T-cell (primary cell): ENCODE data around the gene CHTF18. TPM values are rescaled to one million over a fixed set of nuclear protein-coding genes. Genes with fewer than 3 reads are reported as not detected.

ENCODE experiments used
- ATAC-seq, 4 experiments: fragments of 200-7000 bp in 3 of 4; fragments of 150-1000 bp in 1 of 4; cut with Tn5 transposase; replicated peaks in 1 of 4; 1 replicate in 3 of 4; 2 replicates in 1 of 4; pipeline ENCODE4 v1.10.0; 2021; ENCODE audit warnings: moderate library complexity in 3 of 4, mild to moderate bottlenecking in 2 of 4, moderate number of reproducible peaks in 1 of 4
- CTCF ChIA-PET, 2 donors: fragments of 300-600 bp; sonication (Branson Sonifier 250); formaldehyde crosslinking; loops; one replicate each; lab custom pipeline; 2022; ENCODE audit warnings: antibody characterized with exemption in 2 of 2; lab: Charles Lee
- POLR2A ChIA-PET, 2 donors: fragments of 300-600 bp; sonication (Branson Sonifier 250); formaldehyde crosslinking; loops; one replicate each; lab custom pipeline; 2022; ENCODE audit warnings: antibody characterized with exemption in 2 of 2; lab: Charles Lee
- DNase-seq, 35 experiments: peaks; one replicate each; pipeline versions ENCODE4 v3.0.0 to v3.0.0-alpha.2; 2013 to 2023
- H3K27ac ChIP-seq: one replicate; pipeline ENCODE4 v1.5.1; 2013; ENCODE audit warnings: low read length
- H3K27me3 ChIP-seq, 2 experiments: replicated peaks in 1 of 2; 1 replicate in 1 of 2; 2 replicates in 1 of 2; pipeline versions ENCODE4 v1.6.1 to v1.7.0; 2013; ENCODE audit warnings: low read length in 1 of 2, mixed read lengths in 1 of 2; ENCODE audit not compliant: control insufficient read depth in 2 of 2, insufficient read depth in 2 of 2; ENCODE audit errors: extremely low read depth in 1 of 2
- H3K36me3 ChIP-seq, 2 donors: 1 replicate in 1 of 2; 2 replicates in 1 of 2; pipeline versions ENCODE4 v1.6.1 to v1.7.0; 2013; ENCODE audit warnings: low read length in 1 of 2; ENCODE audit not compliant: control insufficient read depth in 2 of 2, insufficient read depth in 1 of 2; ENCODE audit errors: extremely low read depth in 1 of 2
- H3K4me1 ChIP-seq, 2 experiments: 1 replicate in 1 of 2; 2 replicates in 1 of 2; pipeline versions ENCODE4 v1.6.1 to v1.7.0; 2013; ENCODE audit warnings: low read length in 2 of 2, mixed read lengths in 1 of 2; ENCODE audit not compliant: insufficient read depth in 2 of 2, control insufficient read depth in 1 of 2; ENCODE audit errors: extremely low read depth in 1 of 2
- H3K4me3 ChIP-seq, 2 donors: 1 replicate in 1 of 2; 2 replicates in 1 of 2; pipeline versions ENCODE4 v1.5.1 to v1.7.0; 2013; ENCODE audit warnings: mild to moderate bottlenecking in 2 of 2, low read length in 1 of 2, moderate library complexity in 1 of 2; ENCODE audit not compliant: control insufficient read depth in 1 of 2; ENCODE audit errors: extremely low read depth in 1 of 2
- H3K9me3 ChIP-seq: 2 replicates; pipeline ENCODE4 v1.7.0; 2013
- H3K27ac Mint-ChIP-seq, 2 donors: one replicate each; pipeline ENCODE4 v1.8.0; 2020 to 2021; ENCODE audit warnings: mild to moderate bottlenecking in 2 of 2, mixed read lengths in 2 of 2
- H3K27me3 Mint-ChIP-seq, 2 donors: one replicate each; pipeline ENCODE4 v1.8.0; 2021 to 2022; ENCODE audit warnings: mixed read lengths in 2 of 2
- H3K36me3 Mint-ChIP-seq: one replicate; pipeline ENCODE4 v1.8.0; 2021; ENCODE audit warnings: mixed read lengths
- H3K4me1 Mint-ChIP-seq, 3 donors: one replicate each; pipeline ENCODE4 v1.8.0; 2020 to 2022; ENCODE audit warnings: mixed read lengths in 3 of 3, mild to moderate bottlenecking in 1 of 3
- H3K4me3 Mint-ChIP-seq, 3 donors: one replicate each; pipeline ENCODE4 v1.8.0; 2020 to 2022; ENCODE audit warnings: mild to moderate bottlenecking in 3 of 3, mixed read lengths in 3 of 3, moderate library complexity in 3 of 3
- H3K9me3 Mint-ChIP-seq, 3 donors: one replicate each; pipeline ENCODE4 v1.8.0; 2020 to 2022; ENCODE audit warnings: mixed read lengths in 3 of 3
- WGBS: methylation state at CpG from one replicate; pipeline ENCODE4 v1.1.5; 2013; ENCODE audit warnings: missing lambda C conversion rate; ENCODE audit not compliant: insufficient coverage; 5-methylcytosine and 5-hydroxymethylcytosine counted together
- total RNA-seq, 35 experiments: library from RNA in 6 of 35; stranded (reverse) in 6 of 35; fragments of 120-200 nt in 1 of 35; gene quantifications; one replicate each; pipeline versions ENCODE4 v1.2.1 to v1.2.4 and lab custom pipeline; 2013 to 2026

The CHTF18 gene
- total RNA-seq, 5 donors from 2014 or later (not counting 1 experiment from before 2014, with no cell fraction given), result 29.6 to 73.2 (median 49.5) TPM

DNA sequence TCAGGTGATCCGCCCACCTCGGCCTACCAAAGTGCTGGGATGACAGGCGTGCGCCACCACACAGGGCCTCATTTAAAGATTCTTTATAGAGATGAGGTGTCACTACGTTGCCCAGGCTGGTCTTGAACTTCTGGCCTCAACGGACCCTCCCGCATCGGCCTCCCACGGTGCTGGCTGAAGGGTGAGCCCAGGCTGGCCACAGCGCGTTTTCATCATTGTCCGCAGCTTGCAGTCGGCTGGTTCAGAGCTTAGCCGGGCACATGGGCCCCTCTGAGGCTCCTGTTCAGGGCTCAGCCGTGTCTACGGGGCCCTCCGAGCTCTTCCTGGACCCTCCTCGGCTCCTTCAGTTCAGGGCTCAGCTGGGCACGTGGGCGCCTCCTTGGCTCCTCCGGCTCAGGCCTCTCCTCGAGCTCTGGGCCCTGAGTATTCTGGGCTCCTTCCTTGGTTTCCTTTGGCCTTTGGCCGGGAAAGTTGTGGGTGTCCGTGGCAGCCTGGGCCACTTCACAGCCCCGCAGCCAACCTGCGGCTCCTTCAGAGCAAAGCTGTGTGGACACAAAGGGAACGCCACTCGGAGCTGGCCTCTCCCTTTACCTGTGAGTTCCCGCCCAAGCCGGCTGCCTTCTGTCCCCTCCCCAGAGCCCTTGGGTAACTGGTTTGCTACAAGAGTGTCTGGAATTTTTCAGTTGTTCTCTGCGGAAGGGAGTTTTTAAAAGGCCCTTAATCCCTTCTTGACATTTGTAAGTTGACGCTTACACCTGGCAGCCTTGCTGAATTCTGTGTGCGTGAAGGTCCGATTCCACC is 29.1 kb upstream of the CHTF18 start:
- Histone ChIP-seq H3K9me3 (no peaks in the 10 kb centered on the region), H3K4me1 (peaks cover 0 to 4% of the 10 kb centered on the region in 2 experiments), H3K27me3 (peaks cover 0 to 35% of the 10 kb centered on the region in 2 experiments), H3K27ac (no peak overlapping the region), H3K4me3 (no peak overlapping the region), H3K36me3 (no peaks in the 10 kb centered on the region)
- Mint-ChIP-seq H3K4me1 (peaks cover 2 to 6% (median 3%) of the 10 kb centered on the region in 3 donors), H3K9me3 (peaks cover 0 to 3% (median 0%) of the 10 kb centered on the region in 3 donors), H3K4me3 (no peak overlapping the region), H3K27me3 (peaks cover 8 to 10% of the 10 kb centered on the region in 2 donors), H3K27ac (no peak overlapping the region), H3K36me3 (no peaks in the 10 kb centered on the region)
- WGBS, result 92% methylated on average over 28 of the region's 34 CpGs
- DNase-seq (no peak), ATAC-seq (no peak)
- POLR2A ChIA-PET, result no interaction called here
- CTCF ChIA-PET, result no interaction called here

GRCh38 chr16:760065-760464 is 28.4 kb upstream of the CHTF18 start:
- H3K27ac Mint-ChIP-seq, result no peak overlapping the region
- H3K9me3 Mint-ChIP-seq, result peaks cover 0 to 3% (median 0%) of the 10 kb centered on the region in 3 donors
- H3K4me3 Mint-ChIP-seq, result no peak overlapping the region
- Histone ChIP-seq H3K36me3 (no peaks in the 10 kb centered on the region), H3K9me3 (no peaks in the 10 kb centered on the region), H3K27me3 (peaks cover 0 to 37% of the 10 kb centered on the region in 2 experiments), H3K27ac (no peak overlapping the region), H3K4me1 (no peaks in the 10 kb centered on the region), H3K4me3 (no peak overlapping the region)
- ChIA-PET CTCF (no interaction called here), POLR2A (no interaction called here)
- DNase-seq, result no peak
- no peaks in the 10 kb centered on the region for H3K36me3 Mint-ChIP-seq
- peaks cover 0 to 6% (median 0%) of the 10 kb centered on the region in 3 donors for H3K4me1 Mint-ChIP-seq
- H3K27me3 Mint-ChIP-seq, result peaks cover 8 to 10% of the 10 kb centered on the region in 2 donors
- WGBS, result 90% methylated on average over 11 of the region's 15 CpGs
- no peak for ATAC-seq

GRCh38 chr16:760545-761343 is 27.7 kb upstream of the CHTF18 start, which contains the start of gene MSLN:
TSS of gene MSLN (plus strand) at chr16:760734. CDS start at chr16:762681, 1,947 bp downstream.
- Mint-ChIP-seq H3K4me1 (peaks cover 0 to 6% (median 0%) of the 10 kb centered on the region in 3 donors), H3K27me3 (peaks cover 8 to 10% of the 10 kb centered on the region in 2 donors), H3K4me3 (no peak within 1 kb of the TSS), H3K9me3 (peaks cover 0 to 3% (median 0%) of the 10 kb centered on the region in 3 donors), H3K27ac (no peak within 1 kb of the TSS), H3K36me3 (no peaks in the 10 kb centered on the region)
- no peak within 1 kb of the TSS for H3K4me3 ChIP-seq
- ChIA-PET POLR2A (no interaction called here), CTCF (no interaction called here)
- H3K36me3 ChIP-seq, result no peaks in the 10 kb centered on the region
- no peaks in the 10 kb centered on the region for H3K9me3 ChIP-seq
- H3K4me1 ChIP-seq, result no peaks in the 10 kb centered on the region
- 83% methylated on average over 36 of the region's 37 CpGs for WGBS
- DNase-seq, result no peak
- H3K27ac ChIP-seq, result no peak within 1 kb of the TSS
- H3K27me3 ChIP-seq, result peaks cover 0 to 35% of the 10 kb centered on the region in 2 experiments
- ATAC-seq, result no peak

DNA sequence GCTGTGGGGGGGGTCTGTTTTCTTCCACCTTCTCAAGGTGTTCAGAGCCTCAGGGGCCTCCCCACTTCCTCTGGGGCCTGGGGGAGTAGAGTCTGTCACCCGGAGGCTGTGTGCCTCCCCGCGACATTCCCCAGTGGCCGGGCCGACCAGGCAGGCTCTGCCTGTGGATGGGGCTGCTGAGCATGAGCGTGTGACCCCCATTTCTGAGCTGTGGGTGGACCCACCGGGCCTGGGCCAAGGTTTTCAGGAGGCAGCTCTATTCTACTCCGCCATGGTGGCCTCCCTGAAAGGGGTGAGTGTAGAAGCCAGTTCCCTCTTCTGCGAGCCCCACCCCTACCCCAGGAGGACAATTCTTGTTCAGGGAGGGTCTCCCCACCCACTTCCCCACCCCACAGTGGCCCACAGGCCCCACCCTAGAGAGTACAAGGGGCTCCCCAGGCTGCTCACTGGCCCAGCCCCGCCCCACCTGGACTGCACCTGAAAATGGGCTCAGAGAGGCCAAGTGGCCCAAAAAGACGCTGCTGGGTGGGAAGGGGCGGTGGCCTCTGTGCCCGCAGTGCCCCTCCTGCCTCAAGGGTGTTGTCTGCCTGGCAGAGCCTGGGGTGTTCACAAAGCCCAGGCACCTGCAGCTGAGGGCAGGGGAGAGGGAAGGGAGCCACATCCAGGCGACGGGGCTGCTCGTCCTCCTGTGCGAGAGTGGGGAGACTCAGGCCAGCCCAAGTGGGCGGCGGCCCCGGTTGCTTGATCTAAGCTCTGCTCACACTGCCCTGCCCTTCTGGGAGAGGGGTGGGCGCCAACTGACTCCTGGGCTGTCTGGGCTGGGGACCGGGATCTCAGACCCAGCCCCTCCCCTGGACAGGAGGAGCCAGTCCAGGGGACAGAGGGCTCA is 26.6 kb upstream of the CHTF18 start:
- no peaks in the 10 kb centered on the region for H3K9me3 ChIP-seq
- 81% methylated on average over 14 of the region's 22 CpGs for WGBS
- peaks cover 4 to 5% of the 10 kb centered on the region in 2 donors for H3K27me3 Mint-ChIP-seq
- ChIA-PET CTCF (no interaction called here), POLR2A (no interaction called here)
- DNase-seq (no peak), ATAC-seq (no peak)
- no peaks in the 10 kb centered on the region for H3K36me3 ChIP-seq
- H3K27ac Mint-ChIP-seq, result no peak overlapping the region
- H3K27ac ChIP-seq, result no peak overlapping the region
- H3K27me3 ChIP-seq, result peaks cover 0 to 37% of the 10 kb centered on the region in 2 experiments
- no peaks in the 10 kb centered on the region for H3K4me1 ChIP-seq
- no peaks in the 10 kb centered on the region for H3K36me3 Mint-ChIP-seq
- H3K9me3 Mint-ChIP-seq, result no peaks in the 10 kb centered on the region
- no peak overlapping the region for H3K4me3 ChIP-seq
- H3K4me3 Mint-ChIP-seq, result no peak overlapping the region
- peaks cover 0 to 6% (median 0%) of the 10 kb centered on the region in 3 donors for H3K4me1 Mint-ChIP-seq

DNA sequence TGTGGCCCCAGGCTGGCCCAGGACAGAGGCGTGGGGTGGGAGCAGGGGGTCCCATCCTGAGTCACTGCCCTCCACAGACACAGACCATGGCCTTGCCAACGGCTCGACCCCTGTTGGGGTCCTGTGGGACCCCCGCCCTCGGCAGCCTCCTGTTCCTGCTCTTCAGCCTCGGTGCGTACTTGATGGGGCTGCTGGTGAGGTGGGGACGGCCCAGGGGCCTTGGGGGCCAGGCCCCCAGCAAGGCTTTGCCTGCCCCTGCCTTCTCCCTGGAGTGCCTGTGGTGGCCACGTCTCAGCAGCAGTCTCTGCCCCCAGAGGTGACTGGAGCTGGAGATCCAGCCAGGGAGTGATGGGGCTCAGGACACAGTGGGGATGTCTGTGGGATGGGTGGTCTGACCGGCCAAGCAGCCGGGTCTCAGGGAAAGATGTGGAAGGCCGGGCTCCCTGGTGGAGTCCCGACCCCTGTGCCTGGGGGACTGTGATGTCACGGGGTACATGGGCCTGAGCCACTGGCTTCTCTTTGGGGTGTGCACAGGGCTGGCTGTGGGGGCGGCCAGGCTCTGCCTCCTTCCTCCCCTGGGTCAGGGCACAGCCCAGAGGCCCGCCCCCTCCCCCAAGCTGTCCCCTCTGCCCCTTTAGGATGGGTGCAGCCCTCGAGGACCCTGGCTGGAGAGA is 25.7 kb upstream of the CHTF18 start:
- no peaks in the 10 kb centered on the region for H3K4me1 ChIP-seq
- no peaks in the 10 kb centered on the region for H3K9me3 ChIP-seq
- no peak for DNase-seq
- no peaks in the 10 kb centered on the region for H3K9me3 Mint-ChIP-seq
- no peak overlapping the region for H3K27ac ChIP-seq
- H3K4me3 ChIP-seq, result no peak overlapping the region
- CTCF ChIA-PET, result no interaction called here
- 85% methylated on average over 14 of the region's 17 CpGs for WGBS
- H3K4me1 Mint-ChIP-seq, result peaks cover 0 to 3% (median 0%) of the 10 kb centered on the region in 3 donors
- H3K27me3 ChIP-seq, result peaks cover 0 to 35% of the 10 kb centered on the region in 2 experiments
- H3K36me3 ChIP-seq, result no peaks in the 10 kb centered on the region
- H3K4me3 Mint-ChIP-seq, result no peak overlapping the region
- H3K27ac Mint-ChIP-seq, result no peak overlapping the region
- no peak for ATAC-seq
- peaks cover 2% of the 10 kb centered on the region in 2 donors for H3K27me3 Mint-ChIP-seq
- H3K36me3 Mint-ChIP-seq, result no peaks in the 10 kb centered on the region
- POLR2A ChIA-PET, result no interaction called here
